HG03432 (cell line): Measurements from ENCODE around the gene MARCKS.

Source experiments
- ATAC-seq: cut with Tn5 transposase; IDR thresholded peaks from one replicate; pipeline ENCODE4 v1.9.1; 2021; ENCODE audit warnings: mild to moderate bottlenecking, moderate library complexity; ENCODE audit not compliant: unreplicated experiment

The MARCKS gene, protein sequence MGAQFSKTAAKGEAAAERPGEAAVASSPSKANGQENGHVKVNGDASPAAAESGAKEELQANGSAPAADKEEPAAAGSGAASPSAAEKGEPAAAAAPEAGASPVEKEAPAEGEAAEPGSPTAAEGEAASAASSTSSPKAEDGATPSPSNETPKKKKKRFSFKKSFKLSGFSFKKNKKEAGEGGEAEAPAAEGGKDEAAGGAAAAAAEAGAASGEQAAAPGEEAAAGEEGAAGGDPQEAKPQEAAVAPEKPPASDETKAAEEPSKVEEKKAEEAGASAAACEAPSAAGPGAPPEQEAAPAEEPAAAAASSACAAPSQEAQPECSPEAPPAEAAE

DNA sequence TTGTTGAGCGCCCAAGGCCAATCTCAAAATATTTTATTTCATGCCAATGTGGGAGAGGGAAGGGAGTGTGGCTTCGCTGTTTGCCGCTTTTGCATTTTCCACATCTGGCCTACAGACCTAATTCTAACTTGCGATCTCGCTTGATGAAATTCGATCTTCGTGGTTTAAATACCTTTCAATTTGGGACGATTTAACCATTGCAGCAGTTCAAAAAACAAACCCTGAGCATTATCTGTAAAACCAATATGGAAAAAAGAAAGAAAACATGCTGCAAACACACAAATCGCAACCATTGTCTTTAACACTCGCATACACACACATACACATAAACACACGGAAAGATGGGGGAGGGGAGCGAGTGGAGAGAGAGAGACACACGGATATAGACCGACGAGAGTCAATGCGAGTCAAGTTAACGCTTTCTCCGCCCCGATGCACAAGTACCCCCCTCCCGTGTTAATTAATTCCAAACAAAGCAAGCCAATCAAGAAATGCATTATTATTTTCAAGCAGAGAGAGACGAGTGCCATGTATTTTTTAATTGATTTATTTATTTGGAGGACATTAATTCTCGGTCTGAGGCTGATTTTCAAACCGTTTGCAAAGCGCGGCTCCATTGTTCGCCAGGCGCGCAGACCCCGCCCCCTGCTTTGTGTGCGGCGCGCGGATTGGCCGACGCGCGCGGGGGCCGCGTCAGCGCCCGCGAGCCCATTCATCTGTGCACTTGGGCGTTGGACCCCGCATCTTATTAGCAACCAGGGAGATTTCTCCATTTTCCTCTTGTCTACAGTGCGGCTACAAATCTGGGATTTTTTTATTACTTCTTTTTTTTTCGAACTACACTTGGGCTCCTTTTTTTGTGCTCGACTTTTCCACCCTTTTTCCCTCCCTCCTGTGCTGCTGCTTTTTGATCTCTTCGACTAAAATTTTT lies at the start of gene MARCKS:
MARCKS (plus strand) TSS at position 721 of the 931 bp plus-strand sequence. CDS start 401 bp downstream, outside the sequence.
- peak; percentile 50 for ATAC-seq

DNA sequence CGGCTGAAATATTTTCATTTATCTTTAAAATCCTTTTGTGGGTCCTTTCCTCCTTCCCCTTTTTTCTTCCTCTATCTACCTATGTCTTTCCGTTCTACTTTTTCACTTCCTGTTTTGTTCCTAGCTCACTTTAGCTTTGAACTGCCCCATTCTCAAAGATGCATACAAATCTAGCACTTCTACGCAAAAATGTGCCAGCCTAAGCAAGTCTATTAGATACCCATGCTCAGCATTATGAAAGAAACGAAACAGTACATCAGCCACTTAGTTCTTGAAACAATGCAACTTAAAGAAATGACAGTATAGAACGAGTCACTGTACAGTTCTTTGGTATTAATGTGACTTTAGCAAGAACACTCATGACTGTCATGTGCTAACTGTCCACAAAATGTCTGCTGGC lies 47.3 kb upstream of the MARCKS start:
- ATAC-seq = peak; percentile 68

DNA sequence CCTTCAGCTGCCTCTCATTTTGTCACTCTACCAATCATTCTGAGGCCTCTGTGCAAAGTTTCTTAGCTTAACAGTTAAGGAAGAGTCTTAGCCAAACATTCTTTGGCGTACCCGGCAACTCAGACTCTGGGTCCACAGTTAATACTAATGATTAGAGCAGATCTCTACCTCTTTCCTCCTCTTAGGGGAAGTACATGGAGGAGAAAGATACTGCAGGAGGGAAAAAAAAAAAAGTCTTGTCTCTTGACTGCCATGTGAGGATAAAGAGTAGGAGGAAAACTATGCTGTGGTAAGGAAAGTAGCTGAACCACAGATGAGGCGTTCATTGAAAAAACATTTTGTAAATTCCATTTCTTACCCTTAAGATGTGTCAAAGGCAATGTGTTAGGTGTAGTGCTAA lies 44.0 kb upstream of the MARCKS start:
- no peak for ATAC-seq

GRCh38 chr6:113818578-113818977 lies 38.6 kb upstream of the MARCKS start:
- no peak for ATAC-seq

DNA sequence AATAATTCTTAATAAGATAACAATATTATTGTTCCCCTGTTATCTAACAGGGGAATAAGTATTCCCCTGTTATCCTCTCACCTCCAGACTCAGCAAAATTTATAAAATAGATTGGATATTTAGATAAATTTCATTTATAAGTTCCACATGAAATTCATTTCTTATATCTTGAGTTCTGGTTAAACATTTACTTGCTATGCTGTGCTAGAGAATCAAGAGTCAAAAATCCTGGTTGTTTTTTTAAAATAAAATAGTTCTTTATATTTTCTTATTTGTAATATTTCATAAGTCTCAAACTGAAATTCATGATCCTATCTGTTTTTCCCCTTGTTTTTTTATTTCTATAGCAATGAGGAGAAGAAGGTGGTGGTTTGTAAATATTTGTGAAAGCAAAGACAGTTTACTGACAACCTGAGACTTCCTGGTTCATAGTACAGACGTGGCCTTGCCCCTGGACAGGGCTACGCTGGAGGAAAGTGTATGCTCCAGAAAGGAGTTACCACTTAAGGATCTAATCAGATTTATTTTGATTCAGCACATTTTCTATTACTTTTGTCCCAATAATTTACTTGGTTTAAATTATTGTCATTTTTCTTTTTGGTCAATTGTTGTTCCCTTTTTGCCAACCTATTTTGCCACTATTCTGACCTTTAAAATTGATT lies 37.8 kb upstream of the MARCKS start:
- ATAC-seq = no peak

GRCh38 chr6:113820761-113821160 lies 36.4 kb upstream of the MARCKS start:
- no peak for ATAC-seq

- no peak for ATAC-seq
Observed at GRCh38 chr6:113821445-113821844, 35.7 kb upstream of the MARCKS start.

DNA sequence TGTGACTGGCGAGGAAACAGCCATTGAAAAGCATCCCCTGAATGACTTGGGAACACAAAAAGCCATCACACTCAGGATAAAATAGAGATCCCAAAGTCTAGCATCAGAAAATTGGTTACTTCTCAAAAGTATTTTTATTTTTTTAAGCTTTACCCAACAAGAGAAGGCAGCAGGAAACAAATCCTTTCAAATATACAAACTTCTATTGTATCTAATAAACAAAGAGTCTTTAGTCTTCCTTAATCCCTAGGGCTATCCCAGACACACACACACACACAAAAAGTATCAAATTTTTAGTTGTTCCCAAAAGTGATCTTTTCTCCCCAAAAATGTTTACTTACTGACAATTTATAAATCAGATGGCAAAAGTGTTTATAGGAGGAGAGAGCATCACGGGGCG lies 33.2 kb upstream of the MARCKS start:
- ATAC-seq = no peak

GRCh38 chr6:113824411-113824810 lies 32.7 kb upstream of the MARCKS start:
- ATAC-seq = no peak

DNA sequence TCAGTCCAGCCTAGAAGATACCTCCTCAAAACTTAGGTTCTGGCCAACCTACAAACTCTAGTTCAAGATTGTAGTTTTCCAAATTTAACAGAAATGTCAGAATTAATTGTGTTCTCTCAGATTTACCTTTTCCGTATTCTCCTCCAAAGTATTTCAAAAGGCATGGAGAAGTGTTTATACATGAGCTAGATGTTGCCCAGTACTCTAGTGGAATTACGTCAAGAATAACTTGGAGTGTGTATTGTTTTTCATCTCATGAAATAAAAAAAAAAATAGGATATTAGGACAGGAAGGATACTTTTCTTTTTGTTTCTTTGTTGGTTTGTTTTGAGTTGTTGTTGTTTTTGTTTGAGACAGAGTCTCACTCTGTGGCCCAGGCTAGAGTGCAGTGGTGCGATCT lies 32.3 kb upstream of the MARCKS start:
- ATAC-seq = no peak

DNA sequence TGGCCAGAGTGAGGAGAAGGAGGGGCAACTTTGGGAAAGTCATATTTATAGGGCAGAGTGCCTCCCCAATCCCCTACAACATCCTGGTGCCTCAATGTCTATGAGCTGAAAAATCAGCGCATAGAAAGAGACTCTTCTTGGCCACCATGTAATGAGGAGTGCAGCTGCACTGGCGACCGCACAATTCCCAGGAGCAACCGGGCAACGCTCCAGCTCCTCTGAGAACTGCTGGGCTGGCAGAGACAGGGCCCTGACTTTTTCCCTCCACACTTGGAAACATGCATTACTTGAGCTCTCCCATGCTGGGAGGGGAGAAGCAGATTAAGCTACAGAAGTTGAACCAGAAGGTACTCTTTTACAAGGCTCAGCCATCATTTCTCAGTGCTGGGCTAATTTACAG lies 31.4 kb upstream of the MARCKS start:
- ATAC-seq = no peak

- no peak for ATAC-seq
Observed at GRCh38 chr6:113828984-113829695, 28.0 kb upstream of the MARCKS start.

GRCh38 chr6:113829696-113830045 lies 27.5 kb upstream of the MARCKS start:
- no peak for ATAC-seq

DNA sequence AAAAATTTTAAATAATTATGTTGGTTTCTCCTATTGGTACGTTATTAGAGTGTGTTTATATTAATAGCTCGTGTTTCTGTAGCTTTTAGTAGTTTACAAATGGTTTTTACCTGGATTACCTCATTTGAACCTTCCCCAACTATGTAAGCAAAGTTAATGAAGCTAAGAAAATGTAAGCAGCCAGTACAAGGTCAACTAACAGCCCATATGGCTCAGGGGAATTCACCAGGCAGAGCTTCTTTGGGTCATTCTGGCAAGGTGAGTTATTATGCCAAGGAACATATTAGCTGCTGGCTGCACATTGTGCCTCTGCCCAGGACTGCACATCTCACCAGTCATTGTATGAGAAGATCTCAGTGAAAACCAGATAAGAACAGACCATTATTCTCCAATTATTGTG lies 27.0 kb upstream of the MARCKS start:
- no peak for ATAC-seq

DNA sequence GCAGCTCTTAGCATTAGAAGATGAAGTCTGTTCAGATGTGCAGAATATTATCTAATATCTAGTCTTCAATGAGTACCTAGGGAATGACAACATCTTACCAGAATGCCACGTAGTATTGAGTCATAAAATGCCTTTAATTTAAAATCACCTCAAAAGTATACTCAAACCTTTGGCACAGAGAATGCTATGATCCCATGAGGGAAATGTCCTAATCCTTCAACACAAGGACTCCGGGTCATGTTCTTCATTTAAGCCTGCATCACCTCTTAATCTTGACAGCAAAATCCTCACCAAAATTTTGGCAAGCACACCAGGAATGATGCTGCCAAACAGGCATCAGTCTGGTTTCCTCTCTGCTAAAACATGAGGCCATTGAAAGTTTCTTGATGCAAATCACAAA lies 23.6 kb upstream of the MARCKS start:
- ATAC-seq = no peak

DNA sequence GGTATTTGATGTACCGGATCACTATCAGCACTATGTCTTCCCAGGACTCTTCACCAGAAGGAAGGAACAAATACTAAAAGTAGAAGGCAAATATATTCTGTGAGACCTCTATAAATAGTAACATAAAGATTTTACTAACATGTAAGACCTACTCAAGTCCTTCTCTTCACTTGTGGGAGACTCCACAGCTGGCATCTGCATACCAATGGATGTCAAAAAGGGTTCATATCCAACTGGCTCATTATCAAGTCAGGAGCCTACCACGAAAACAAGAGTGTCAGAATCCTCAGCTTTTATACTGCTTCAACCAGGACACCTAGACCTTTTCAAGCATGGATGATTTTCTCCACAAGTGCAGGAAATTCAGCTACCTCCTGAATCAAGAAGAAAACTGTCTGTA lies 20.0 kb upstream of the MARCKS start:
- no peak for ATAC-seq

DNA sequence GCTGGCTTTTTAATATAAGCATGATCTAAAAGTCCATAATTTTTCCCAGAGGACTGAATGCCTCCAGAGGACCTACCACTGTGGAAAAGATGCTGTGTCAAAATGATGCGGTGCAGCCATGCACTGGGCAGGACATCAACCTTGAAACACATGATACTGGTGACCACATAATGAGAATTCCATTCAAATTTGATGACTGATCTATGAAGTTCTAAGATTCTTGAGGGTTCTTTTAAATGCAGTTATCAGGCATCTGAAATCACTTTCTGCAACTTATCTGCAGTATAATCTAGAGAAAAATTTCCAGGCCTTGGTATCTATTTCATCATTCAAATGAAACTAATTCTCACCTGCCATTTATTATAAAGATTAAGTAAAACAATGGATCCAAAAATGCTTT lies 15.0 kb upstream of the MARCKS start:
- ATAC-seq = peak; percentile 69

GRCh38 chr6:113843500-113844073 lies 13.6 kb upstream of the MARCKS start:
- ATAC-seq = no peak

DNA sequence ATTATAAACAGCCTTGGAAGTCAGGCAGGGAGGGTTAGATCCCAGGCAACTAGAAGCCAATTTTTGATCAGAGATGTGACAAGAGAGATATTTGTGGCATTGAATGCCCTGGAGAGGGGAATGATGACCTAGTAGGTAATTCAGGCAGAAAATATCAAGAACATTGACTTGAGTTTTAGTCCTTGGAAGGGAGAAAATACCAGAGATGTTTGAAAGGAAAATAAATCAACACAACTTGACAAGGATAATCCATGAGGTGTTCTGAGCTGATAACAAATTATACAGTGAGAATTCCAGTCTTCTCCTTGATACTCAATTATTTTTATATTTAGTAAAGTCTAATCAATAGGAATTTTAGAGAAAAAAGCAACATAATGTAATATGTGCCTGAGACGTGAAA lies 10.6 kb upstream of the MARCKS start:
- ATAC-seq = no peak

GRCh38 chr6:113847447-113847846 lies 9.7 kb upstream of the MARCKS start:
- ATAC-seq = no peak

- no peak for ATAC-seq
Observed at GRCh38 chr6:113848280-113848679, 8.9 kb upstream of the MARCKS start.
